HG02884 (cell line): ENCODE measurements around the gene PCYT1A.
"Not testable (repeated sequence)": the region's sequence is repeated elsewhere in the genome, so short reads cannot be mapped to it uniquely, and the experiment has no call there.

Experiments used
- ATAC-seq: cut with Tn5 transposase; IDR thresholded peaks from one replicate; pipeline ENCODE4 v1.9.1; 2021; ENCODE audit warnings: mild to moderate bottlenecking, moderate library complexity; ENCODE audit not compliant: unreplicated experiment

PCYT1A gene

DNA sequence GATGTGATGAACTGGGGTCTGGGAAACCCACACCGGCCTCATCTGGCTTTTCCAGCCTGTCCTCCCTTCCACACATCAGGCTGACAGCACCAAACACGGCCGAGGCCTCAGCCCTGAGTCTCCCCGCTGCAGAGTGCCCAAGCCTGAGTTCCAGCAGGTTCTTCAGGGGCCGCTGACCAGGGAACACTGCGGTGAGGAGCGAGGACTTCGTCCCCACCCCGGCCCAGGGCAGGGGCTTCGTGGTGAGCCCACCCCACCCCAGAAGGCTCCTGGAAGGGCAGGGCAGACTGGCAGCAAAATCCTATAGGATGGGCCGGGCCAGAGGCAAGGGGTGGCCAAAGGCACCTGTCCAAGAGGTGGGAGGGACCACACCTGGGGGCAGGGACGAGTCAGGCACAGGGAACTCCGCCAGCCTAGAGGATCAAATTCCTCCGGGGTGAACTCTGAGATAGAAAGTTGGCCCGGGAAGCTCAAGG lies 71.4 kb downstream of the PCYT1A start, which contains the start of gene SLC51A:
SLC51A (plus strand) TSS at position 446 of the 476 bp plus-strand sequence. CDS start 179 bp downstream, outside the sequence.
- ATAC-seq = no peak

DNA sequence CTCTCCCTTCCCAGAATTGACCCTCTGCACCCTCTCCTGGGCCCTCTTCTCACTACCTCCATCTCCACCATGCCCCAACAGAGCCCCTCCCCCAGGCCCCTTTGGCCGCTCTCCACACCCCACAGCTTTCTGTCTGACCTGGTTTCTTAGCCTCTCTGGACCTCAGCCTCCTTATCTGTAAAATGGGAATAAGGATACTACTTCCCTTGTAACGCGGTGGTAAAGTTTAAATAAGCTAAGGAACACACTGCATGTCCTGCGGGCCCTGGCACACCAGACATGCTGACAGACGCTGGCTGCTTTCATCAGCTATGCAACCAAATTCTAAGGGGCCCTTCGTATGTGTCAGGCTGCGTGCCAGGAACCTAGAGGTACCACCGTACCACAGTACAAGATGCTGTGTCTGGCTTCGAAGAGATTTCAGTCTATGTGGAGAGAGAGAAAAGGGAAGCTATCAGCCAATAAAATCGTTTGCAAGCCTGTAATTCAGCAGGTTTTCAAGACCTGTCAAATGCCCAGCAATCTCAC lies 72.0 kb downstream of the PCYT1A start:
- ATAC-seq = no peak

DNA sequence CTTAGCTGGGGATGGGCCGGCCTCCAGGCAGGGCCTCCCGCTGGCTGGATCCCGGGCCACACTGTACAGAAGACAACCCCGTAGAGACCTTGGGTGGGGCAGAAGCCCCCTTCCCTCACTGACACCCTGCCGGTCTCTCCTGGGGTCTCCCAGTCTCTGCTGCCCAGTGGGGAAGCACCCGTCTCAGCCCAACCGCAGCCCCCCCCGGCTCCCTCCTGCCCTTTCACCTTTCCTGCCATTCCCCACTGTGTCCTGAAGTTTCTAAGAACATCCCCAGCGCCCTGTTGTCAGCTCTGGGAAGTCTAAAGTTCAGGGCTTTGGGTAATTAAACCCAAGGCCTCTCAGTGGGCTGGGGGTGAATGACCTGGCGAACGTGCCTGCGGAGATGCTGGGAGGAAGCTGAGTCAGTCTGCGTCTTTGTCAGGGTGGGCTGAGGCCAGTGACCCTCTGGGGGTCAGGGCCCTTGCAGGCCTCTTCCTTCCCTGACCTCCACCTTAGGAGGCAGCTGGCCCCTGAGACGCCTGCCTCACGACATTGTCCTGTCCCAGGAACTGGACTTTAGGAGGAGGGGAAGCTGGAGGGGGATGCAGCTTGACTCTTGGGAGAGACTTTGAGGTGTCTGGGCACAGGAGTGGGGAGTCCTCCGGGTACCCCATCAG lies 72.6 kb downstream of the PCYT1A start:
- ATAC-seq = no peak

DNA sequence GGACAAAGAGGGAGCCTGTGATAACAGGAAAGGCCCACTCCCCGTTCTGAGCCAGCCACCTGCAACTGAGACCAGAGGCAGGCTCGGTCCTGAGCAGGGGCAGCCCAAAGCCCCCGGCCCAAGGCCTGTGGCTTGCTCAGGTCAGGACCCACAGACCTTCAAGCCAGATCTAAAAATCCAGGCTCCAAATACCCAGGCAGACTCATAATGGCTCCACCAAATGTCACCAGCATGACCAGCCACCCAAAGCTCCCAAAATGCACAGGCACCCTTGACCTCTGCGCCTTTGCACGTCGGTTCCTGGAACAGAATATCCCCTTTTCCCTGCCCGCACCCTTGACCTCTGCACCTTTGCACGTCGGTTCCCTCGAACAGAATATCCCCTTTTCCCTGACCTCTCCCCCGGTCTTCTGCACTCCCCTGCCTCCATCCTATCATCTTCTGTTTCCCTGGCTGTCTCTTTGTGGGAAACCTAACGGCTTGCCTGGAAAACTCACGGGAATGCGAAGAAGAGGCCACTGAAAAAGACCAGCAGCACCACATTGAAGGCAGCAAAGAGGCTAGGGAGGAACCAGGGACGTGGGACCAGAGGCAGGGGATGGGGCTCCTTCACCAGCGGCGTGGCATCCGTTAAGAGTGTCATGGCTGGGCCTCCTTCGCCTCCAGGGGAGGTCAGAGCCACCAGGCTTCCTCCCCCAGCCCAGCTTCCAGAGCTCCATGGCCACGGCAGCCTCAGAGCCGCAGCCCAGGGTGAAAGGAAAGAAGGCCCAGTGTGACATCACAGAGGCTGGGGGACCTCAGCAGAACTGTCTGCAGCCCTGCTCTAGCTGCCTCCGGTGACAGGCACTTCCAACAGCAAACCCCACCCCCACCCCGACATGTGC lies 76.6 kb downstream of the PCYT1A start, which contains the start of gene ZDHHC19:
ZDHHC19 (minus strand) TSS at position 728 of the 884 bp plus-strand sequence; CDS start at position 643, 85 bp downstream.
- no peak for ATAC-seq

DNA sequence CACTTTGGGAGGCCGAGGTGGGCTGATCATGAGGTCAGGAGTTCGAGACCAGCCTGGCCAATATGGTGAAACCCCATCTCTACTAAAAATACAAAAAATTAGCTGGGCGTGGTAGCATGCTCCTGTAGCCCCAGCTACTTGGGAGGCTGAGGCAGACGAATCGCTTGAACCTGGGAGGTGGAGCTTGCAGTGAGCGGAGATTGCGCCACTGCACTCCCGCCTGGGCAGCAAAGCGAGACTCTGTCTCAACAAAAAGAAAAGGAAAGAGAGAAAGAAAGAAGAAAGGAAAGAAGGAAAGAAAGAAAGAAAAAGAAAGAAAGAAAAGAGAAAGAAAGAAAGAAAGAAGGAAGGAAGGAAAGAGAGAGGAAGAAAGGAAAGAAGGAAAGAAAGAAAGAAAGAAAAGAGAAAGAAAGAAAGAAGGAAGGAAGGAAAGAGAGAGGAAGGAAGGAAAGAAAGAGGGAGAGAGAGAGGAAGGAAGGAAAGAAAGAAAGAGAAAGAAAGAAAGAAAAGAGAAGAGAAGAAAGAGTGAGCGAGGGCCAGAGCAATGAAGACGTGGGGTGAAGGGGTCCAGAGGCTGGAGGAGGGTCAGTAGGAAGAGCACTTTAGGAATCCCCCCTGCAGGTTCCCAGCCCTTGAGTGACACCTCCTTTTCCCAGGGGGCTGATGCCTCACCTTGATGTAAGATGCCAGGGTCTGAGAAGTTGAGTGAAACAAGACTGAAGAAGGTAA lies 77.4 kb downstream of the PCYT1A start:
- not testable (repeated sequence) for ATAC-seq

DNA sequence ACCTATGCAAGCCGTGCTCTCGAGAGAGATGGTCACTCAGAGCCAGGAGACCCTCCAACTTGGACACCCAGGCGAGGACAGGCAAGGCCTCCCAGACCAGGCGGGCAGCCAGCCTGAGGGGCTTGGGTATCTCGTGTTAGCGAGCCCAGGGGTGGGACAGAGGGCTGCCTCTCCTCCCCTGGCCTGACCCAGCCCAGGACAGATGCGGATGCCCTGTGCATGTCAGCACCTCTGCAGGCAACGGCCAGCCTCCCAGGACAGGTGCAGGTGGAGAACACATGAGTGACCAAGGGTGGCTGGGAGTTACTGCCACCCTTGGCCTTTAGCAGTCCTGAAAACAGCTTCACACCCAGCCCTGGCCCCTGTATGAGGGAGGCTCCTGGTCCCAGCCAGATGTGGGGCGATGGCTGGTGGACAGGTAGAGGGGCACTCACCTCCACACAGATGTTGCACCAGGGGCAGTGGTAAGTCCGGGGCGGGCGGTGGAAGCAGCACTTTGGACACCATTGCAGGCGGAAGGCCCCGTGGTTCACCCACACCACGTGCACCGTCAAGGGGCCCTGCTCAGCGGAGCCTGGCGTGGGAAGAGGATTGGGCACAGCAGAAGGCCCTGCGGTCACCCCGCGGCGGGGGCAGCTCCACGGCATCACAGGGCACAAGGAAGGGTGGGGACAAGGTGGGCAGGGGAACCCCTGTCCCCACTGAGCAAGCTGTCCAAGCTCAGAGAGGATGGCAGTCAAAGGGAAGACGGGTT lies 78.4 kb downstream of the PCYT1A start:
- ATAC-seq = no peak

DNA sequence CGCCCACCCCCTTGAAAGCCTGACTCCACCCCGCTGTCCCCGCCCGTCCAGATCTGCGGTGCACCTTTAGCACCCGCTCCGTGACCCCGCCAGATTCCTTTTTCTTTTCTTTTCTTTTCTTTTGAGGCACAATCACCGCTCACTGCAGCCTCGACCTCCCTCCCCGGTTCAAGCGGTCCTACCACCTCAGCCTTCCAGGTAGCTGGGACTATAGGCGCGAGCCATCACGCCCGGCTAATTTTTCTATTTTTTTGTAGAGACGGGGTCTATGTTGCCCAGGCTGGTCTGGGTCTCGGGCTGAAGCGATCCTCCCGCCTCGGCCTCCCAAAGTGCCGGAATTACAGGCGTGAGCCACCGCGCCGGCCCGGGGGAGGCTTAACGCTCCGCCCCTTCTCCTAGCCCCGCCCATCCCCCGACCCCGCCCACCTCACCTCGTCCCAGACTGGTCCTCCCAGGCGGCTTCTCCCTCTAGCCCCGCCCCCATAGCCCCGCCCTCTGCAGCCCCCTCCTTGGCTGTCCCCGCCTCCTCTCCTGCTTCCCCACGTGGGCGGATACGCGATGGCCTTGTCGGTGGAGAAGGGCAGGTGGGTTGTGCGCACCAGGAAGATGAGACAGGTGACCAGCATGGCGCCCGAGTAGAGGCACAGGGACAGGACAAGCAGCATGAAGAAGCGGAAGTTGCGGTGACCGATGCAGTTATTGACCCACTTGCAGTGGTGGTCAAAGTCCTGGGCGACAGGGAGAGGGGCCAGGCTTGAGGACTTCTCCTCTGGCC lies 79.5 kb downstream of the PCYT1A start:
- ATAC-seq = no peak

DNA sequence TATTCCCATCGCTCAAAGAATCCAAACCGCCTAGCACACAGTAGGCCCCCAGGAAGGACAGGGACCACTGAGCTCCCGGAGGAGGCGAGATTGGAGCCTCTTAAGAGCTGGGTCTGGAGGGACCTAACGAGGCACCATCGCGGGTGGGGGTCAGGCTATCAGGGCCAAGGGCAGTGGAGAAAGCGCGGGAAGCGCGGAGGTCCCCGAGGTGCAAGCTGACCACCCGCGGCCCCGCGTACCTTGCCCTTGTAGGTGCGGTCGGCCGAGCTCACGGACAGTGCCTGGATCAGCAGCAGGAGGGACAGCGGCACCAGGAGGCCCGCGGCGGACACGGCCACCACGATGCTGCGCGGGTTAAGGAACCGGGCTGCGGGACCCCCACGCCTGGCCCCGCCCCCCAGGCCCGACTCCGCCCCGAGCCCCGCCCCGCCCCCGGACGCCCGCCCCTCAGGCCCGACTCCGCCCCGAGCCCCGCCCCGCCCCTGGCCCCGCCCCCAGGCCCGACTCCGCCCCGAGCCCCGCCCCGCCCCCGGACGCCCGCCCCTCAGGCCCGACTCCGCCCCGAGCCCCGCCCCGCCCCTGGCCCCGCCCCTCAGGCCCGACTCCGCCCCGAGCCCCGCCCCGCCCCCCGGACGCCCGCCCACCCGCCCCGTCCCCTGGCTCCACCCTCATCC lies 80.2 kb downstream of the PCYT1A start:
- no peak for ATAC-seq

DNA sequence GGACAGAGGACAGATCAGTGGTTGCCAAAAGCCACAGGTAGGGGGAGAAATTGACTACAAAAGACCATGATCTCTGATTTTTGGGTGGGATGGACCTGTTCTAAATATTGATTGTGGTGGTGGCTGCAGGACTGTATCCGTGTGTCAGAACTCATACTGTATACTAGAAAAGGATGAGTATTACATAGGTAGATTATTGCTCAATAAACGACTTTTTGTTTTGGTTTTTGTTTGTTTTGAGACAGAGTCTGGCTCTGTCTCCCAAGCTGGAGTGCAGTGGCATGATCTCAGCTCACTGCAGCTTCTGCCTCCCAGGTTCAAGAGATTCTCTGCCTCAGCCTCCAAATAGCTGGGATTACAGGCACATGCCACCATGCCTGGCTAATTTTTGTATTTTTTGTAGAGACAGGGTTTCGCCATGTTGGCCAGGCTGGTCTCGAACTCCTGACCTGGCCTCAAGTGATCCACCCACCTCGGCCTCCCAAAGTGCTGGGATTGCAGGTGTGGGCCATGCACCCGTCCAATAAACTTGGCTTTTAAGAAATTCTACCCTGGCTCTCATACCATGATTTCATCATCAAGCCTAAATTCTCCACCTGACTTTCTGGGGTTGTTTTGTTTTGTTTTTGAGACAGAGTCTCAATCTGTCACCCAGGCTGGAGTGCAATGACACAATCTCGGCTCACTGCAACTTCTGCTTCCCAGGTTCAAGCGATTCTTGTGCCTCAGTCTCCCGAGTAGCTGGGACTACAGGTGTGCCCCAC lies 81.9 kb downstream of the PCYT1A start:
- ATAC-seq = not testable (repeated sequence)

DNA sequence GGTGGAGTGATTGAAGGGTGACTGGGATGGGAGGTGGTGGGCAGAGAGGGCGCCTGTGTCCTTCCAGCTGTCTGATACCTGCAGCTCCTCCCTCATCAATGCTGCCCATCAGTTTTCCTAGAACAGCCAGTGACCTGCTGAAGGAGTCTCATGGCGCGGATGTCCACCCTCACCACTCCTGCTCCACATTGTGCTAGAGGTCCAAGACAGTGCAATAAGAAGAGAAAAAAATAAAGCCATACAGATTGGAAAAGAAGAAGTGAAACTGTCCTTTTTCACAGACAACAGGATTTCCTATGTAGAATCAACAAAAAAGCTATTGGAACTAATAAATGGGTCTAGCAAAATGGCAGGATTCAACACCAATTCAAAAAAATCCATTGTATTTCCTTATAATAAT lies 83.7 kb downstream of the PCYT1A start:
- no peak for ATAC-seq

DNA sequence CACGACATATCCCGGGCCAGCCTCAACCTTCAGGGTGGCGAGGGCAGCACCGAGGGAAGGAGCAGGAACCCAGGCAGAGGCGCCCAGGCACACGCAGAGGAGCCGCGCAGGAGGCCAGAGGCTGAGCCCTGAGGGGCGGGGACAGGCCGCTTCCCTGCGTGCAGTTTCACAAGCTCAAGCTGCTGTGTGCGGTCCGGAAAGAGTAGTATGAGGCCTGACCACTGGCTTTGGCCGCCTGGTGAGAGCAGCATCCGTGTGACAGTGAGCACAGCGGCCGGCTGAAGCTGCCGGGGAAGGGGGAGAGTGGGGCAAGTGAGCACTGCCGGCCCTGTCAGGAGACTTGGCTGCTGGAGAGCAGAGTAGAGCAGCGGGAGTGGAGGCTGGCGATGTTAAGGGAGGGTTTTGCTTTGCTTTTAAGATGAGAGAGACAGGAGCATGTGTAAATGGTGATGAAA lies 85.0 kb downstream of the PCYT1A start:
- no peak for ATAC-seq

DNA sequence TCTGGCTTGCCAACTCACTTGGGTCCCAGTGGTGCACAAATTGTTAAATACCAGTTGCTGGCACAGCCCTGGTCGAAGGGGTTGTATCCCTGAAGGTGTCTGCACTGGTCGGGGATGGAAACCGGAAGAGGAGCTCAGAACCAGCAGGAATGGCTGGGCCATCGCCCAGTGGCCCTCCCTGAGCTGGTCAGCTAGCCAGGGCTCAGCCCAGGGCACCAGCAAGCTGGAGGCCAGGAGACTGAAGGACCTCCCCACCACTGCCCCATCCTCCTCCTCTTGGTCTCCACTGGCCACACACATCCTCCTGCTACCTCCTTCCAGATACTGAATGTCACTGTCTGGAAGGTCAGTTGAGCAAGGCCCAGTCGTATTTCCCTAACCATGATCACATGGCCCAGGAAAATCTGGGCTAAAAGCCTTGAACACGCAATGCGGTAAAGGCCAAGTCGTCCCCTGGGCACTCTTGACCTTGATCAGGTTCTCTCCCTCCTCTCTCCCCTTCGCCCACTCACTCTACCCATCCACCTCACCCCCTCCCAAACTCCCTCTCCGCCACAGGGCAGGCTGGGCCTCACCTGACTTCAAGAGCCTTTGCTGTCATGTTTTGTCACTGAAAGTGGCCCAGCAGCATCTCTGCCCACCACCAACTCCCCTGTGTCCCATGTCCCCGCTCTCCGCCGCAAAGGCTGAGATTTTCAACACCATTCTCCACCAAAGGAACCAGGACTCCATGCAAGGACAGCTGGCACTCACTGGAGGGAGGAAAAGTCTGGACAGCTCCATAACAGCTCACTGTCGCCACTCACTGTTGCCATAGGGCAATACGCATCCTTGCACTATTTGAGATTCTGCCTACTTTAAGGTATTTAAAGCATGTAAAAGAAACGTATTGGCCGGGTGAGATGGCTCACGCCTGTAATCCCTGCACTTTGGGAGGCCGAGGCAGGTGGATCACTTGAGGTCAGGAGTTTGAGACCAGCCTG lies 88.5 kb downstream of the PCYT1A start:
- no peak for ATAC-seq

DNA sequence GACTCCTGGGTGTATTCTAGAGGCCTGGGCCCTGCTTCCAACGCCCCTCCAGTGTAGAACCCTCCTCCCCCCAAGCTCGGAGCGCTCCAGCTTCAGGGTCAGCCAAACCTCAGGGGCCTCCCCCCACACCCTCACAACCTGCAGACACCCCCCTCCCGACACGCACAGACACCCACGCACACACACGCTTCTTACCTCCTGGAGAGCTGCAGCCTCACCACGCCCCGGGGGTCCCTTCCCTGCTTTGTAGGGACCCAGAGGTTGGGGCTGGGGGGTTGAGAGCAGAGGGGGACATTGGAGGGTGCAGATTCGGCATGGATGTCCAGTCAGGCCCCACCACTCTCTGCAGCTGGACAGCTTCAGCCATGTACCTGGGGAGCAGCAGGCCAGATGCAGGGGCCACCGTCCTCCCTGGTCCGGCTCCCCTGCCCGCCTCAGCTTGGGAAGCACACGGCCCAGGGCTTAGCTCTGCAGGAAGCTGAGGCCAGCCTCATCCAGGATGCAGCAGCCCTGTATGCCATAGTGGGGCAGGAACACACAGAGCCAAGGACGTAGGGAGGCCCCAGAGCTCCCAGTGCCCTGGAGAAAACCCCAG lies 89.3 kb downstream of the PCYT1A start:
- no peak for ATAC-seq

DNA sequence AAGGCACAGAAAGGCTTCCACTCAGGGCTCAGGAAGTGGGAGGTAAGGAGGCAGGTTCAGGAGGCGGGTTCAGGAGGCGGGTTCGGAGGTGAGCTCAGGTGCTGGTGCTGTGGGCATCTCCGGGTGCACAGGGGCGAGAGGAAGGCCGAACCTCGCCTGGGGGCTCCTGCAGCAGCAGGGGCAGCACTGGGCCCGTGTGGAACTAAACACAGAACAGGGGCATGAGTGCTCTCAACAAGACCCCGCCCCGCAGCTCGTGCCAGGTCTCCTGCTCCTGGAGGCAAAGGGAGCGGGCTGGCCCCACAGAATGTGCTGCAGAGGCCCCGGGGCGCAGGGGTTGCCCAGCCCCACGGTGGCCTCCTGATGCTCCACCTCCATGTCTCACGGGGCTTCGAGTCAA lies 90.0 kb downstream of the PCYT1A start:
- no peak for ATAC-seq

DNA sequence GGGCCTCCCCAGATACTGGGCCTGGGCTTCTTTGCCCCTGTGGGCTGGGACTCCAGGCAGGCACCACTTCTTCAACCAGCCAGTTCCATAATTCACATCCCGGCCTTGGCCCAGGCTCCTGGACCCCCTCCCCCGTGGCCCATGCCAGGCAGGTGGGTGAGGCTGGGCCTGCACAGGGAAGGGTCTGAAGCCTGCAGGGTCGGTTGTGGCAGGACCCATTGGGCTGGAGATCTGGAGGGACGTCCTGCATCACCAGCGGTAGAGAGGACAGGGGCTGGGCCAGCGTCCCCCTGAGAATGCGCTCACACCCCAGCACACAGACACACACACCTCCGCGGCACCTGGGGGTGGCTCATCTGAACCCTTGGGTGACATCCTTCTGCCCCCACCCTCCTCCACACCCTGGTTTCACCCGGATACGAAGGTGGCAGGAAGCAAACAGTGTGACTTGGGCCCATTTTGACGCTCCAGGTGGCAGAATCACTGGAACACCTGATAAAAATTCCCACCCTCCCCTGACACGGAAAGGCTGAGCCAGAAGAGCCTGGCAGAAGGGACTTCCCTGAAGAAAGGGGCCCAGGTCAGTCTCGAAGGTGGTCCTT lies 91.8 kb downstream of the PCYT1A start:
- ATAC-seq = no peak

DNA sequence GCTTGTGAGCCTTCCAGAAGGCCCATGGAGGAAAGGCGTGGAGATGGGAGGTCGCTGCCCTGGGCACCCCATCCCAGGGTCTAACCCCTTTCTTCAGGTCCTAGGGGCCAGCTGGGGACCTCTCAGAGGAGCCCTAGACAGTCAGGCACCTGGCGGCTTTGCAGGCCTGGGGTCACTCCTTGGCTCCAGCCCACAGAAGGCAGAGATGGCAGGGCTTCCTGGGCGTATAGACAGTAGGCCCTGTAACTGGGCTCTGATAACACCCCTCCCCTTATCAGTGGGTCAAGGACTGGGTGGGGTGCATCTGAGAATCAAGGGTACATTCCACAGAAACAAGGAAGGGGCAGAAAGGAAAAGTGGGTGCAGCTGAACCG lies 93.0 kb downstream of the PCYT1A start:
- no peak for ATAC-seq
